GM11168 (cell line): ENCODE results near the gene ACE.

Source experiments
- in situ Hi-C: fragments of 300-500 bp; cut with MboI; formaldehyde crosslinking; loops from one replicate; pipeline ENCODE4 v1.12.0; 2022; ENCODE audit warnings: low sequenced_read_pairs; ENCODE audit not compliant: unreplicated experiment

The ACE gene

DNA sequence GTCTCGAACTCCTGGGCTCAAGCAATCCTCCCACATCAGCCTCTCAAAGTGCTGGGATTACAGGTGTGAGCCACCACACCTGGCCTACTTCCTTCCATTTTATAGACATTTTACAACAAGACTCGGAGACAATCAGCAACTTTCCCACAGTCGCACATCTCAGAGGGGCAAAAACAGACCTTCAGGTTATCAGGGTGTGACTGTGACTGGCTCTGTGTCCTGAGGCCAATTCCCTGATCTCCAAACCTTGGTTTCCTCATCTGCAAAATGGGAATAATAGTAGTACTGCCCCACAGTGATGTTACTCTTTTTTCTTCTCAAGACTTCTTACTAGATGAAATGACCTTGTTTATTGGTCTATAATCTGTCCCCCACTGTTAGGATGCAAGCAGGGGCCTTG lies 35.5 kb downstream of the ACE start:
- in situ Hi-C loops = no loop called here

DNA sequence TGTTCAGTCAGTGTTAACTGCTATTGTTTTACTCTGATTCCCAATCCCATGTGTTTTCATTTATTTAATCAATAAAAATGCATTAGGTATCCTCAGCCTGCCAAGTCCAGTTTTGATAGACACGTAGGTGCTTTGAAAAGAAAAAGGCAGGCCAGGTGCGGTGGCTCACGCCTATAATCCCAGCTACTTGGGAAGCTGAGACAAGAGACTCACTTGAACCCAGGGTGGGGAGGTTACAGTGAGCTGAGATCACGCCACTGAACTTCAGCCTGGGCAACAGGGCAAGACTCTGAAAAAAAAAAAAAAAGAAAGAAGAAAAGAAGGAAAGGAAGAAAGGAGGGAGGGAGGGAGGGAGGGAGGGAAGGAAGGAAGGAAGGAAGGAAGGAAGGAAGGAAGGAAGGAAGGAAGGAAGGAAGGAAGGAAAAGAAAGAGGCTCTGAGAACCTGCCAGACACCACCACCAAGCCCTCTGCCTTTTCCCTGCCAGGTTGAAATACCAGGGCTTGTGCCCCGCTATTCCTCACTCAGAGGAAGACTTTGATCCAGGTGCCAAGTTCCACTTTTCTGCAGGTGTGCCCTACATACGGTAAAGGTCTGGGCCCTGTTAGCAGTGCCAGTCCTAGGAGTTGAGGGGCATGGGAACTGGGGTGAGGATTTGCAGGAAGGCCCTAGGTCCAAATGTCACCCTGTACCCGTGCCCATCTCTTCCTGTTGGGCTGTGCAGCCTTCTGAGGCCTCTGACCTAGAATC lies 36.2 kb downstream of the ACE start:
- in situ Hi-C loops = no loop called here

DNA sequence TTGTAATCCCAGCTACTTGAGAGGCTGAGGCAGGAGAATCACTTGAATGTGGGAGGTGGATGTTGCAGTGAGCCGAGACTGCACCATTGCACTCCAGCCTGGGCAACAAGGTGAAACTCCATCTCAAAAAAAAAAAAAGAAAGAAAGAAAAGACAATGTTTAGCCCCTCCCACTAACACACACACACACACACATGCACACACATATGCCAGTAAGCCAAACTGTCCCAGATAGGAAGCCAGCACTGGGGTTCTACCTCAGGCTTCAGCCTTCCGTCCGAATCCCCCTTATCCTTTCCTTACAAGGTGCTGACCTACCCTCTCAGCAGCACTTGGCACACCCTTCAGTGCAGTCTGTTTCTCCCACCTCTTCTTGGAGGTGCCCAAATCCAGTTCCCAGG lies 37.6 kb downstream of the ACE start:
- in situ Hi-C loops = no loop called here

DNA sequence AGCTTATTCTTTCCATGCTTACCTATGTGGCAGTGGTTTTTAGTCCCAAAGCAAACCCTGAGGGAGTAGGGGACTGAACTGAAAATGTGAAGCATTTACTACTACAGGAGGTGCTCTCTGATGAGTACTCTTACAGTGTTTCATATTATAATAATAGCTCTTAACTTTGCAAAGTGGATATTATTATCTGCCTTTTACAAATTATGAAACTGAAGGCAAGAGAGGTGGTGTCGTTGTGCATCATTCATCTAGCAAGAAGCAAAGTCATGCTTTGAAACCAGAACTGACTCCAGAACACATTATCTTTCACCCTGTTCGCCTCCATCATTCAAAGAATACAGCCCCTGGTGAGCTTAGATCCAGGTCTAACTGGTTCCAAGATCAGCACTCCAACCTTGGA lies 38.1 kb downstream of the ACE start:
- in situ Hi-C loops = no loop called here

DNA sequence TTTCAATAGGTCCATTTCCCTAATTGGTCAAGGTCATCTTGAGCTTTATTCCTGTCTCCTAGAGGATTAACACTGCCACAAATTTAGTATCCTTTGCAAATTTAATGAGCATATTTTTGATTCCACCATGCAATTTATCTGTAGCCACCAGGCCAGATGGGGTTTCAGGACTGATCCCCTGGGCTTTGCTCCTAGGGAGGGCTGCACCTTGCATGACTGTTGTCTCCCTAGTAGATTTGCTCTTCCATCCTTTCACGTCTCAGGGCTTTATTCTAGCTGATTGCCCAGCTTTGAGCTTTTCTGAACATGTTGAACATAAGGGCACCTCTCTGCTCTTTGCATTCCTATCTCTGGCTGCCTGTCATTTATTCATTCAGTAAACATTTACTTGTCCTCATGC lies 38.6 kb downstream of the ACE start:
- in situ Hi-C loops = no loop called here

DNA sequence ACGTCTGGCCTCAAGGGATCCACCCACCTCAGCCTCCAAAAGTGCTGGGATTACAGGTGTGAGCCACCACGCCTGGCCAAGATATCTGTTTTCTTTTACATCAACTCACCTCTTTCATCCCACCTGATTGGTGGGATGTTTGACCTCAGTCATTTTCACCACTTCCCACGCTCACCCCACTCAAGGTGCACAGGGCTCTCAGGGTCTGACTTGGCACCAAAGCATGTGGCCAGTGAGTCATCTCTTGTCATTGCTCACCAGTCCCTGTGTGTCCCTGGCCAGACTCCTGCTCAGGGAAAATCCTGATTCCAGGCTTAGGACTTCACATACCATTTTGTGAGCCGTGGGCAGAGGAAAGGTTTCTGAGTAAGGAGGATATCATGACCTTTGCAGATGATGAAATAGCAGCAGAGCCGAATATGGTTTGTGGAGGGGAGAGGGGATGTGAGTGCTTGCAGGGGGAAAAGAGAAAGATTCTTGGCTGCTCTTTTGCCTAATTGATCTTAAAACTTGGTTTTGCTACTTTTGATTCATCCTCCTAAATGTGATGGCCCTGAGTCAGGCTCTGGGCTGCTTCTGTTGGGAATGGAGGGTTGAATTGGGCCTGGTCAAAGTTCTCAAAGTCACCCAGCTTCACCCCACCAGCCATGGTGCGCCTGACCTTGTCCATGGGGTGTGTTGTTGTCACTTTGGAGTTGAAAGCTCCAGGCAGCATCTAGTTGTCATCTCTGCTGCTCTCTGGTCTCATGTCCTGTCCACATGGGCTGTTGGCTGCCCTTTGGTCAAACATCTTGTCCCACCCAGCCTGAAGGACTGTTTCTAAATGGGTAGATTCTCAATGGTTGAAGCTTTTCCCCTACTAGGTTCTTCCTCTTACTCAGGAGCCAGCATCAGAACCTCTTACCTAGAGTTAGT lies 40.3 kb downstream of the ACE start:
- in situ Hi-C loops = no loop called here

DNA sequence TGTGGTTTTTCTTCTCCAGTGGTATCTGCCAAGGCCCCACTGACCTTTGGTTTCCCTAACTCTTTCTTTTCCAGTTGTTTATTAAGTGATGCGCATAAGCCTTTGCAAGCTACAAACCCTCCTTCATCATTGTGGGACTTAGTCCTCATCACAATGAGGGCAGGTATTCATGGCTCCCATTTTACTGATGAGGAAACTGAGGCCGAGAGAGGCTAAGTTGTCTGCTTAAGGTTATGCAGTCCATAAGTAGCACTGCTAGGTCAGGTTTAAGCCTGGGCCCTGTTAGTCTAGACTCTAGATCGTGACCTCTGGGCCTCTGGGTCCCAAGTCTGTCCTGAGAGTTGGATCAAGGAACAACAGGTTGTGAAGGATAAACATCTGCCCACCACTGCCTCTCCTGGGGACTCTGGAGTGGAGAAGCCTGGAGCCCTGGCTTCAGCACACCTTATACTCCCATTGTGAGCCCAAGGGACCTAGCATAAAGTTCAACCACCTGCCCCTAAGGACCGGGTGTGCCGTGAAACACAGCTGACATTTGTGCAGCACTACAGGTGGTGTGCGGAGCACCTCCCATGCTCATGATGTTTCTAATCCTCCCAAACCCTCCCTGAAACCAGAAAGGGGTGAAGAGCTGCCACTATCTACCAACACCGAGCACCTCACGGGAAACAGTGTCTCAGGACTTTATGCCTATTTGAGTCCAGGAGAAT lies 41.1 kb downstream of the ACE start:
- in situ Hi-C loops = no loop called here

DNA sequence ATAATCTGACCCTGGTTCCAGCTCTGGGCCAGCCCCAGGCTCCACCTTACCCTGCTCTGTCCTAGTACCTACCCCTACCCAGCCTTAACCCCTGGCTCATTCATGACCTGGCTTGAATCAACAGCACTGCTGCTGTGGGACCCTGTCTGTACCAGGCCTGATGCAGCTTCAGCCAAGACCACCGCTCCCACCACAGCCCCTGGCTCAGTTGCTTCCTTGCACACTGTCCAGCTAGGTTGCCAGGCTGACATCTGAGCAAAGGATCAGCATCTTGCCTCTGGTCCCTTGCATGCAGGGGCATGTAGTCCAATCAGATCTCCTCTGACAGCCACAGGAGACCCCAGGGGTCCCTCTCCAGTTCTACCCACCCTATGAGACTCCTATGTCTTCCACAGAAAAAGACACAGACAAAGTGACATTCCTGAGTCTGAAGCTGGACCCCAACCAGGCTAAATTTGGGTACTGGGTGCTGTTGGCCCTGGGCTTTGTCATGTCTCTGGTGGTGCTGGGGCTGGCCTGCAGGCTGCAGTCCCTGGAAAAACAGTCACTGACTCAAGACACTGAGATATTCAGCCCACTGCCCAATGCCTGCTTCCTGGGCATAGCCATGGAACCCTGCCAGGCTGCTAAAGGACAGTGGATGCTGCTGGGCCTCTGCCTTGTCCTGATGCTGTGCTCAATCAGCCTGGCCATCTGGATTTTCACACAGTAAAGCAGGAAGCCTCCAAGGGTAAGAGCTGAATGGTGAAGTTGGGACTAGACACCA lies 42.4 kb downstream of the ACE start:
- in situ Hi-C loops = no loop called here

DNA sequence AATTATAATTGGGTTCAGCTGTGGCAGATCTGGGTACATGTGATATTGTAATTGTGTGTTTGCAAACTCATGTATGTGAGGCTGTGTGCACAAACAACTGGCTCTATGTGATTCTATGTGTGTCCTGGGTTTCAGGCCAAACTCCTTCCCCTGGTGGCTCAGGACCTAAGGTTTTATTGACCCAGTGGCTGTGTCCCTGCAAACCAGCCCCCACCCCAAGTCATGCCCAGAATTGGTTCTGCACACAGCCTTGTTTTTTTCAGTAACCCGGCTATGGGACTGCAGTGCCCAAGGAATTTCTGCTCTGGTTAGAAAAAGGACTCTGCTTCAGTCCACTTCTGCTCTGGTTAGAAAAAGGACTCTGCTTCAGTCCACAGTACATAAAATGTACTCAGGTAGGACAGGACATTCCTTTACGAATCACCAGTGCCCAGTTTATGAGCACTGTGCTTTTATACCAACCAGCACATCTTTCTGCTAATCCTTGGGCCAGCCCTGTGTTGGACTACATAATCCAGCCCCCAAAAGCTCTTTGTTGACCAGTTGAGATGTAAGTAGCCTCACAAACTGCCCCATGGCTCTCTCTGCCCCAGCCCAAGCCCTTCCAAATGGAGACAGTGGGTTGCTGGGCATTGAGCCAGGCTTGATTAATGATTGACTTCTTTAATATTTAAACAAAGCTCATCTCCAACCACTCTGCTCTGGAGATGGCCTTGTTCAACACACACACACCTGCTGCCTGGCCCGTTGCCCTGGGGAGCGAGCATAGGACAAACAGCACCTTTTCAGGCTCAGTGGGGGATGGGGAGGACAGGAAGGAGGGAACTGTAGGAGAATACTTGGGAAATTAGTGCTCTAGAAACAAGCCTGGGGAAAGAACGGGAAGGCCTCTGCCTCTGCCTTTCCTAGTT lies 43.4 kb downstream of the ACE start:
- in situ Hi-C loops = no loop called here

DNA sequence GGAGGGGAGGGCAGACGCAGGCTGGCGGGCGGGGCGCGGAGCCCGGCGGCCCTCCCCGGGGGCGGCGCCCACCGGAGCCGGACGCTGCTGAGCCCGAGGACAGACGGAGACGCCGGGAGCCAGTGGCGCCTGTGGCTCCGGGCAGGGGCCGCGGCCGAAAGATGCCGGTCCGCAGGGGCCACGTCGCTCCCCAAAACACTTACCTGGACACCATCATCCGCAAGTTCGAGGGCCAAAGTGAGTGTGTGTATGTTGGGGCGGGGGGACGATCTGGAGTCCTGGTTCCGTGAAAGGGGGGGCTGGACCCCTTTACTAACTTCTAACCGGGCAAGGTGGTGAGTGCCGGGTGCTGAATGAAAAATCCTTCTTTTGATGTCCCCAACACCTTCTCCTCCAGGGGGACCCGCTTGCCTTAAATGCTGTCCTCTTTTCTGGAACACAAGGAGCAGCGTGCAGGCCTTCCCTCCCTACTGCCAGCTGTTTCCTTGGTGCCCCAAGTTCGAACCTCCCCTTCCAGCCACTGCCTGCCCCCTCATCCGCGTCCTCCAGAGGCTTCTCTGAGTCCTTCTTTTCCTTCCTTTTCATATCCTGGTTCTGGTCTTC lies 46.5 kb downstream of the ACE start, which contains the start of gene KCNH6:
Gene KCNH6, plus strand, starts transcription at position 106 of the 603 bp plus-strand sequence. Its CDS starts 56 bp downstream, at position 162.
- in situ Hi-C loops = no loop called here

DNA sequence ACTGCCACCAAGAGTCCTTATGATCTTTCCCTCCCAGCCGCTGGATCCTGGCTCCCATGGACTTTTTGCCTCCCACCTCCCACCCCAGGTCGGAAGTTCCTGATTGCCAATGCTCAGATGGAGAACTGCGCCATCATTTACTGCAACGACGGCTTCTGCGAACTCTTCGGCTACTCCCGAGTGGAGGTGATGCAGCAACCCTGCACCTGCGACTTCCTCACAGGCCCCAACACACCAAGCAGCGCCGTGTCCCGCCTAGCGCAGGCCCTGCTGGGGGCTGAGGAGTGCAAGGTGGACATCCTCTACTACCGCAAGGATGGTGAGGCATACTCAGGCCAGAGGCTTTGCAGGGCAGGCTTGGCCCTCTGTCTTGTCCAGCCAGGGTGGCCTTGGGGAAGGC lies 47.2 kb downstream of the ACE start:
- in situ Hi-C loops = no loop called here

DNA sequence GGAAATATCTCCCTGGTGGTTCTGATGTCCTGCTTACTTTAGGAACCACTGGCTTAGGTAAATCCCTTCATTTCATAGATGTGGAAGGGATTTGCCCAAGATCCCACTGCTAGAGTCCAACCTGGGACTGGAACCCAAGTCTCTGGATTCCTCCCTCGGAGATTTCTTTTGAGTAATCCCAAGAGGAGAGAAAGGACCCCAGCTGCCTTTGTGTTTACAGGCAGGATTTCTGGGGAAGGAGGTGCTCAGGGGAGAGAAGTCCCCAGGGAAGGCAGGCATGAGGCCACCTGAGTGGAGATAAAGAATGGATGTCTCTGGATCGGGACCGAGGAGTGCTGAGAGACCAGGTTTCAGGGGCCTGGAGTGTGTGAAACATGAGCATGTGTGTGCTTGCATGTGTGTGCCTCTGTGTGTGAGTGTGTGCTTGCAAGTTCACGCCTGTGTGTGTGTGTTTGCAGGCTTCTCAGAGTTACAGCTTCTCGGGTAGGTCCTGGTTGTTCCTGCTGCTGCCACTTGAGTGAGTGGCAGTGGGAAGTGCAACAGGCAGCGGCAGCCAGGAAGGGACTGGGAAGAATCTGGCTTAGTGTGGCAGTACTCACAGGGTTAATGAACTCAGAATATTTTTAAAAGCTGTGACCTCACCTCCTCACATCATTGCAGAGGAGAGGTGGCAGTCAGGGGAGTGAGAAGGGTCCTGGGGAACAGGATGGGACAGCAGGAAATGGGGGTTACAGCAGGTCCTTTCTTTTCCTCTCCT lies 48.5 kb downstream of the ACE start:
- in situ Hi-C loops = no loop called here

DNA sequence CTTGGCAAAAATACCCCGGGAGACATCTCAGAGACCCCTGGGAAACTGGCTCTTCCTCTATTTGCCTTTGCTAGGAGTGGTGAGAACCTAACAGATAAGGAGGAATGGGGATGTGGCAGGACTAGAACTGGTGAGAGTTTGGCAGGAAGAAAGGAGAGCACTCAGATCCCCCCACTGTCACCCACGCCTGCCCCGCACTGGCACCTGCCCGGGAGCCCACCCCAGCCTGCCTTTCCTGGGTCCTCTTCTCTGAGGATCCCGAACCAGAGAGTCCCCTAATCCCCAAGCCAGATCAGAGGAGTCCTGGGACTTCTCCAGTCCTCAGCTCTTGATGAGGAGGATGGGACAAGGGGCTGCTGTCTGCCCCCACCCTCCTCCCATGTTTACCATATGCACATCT lies 50.0 kb downstream of the ACE start:
- in situ Hi-C loops = no loop called here

DNA sequence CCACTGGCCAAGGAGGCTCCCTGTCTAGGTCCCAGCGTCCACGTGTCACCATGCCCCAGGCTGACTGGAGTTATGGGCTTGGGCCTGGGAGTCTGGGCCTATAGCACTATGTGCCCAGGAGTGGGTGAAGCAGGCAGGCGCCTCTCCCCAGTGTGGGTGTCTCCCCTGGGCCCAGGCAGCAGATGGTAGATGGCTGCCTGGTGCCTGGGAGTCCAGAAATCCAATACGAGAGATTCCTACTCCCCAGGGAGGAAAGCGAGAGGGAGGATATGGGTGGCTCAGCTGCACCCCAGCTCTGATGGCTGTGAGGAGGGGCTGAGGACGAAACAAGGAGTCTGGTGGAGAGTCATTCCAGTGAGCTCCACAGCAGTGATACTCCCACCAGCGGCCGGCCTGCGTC lies 51.3 kb downstream of the ACE start:
- in situ Hi-C loops = no loop called here

DNA sequence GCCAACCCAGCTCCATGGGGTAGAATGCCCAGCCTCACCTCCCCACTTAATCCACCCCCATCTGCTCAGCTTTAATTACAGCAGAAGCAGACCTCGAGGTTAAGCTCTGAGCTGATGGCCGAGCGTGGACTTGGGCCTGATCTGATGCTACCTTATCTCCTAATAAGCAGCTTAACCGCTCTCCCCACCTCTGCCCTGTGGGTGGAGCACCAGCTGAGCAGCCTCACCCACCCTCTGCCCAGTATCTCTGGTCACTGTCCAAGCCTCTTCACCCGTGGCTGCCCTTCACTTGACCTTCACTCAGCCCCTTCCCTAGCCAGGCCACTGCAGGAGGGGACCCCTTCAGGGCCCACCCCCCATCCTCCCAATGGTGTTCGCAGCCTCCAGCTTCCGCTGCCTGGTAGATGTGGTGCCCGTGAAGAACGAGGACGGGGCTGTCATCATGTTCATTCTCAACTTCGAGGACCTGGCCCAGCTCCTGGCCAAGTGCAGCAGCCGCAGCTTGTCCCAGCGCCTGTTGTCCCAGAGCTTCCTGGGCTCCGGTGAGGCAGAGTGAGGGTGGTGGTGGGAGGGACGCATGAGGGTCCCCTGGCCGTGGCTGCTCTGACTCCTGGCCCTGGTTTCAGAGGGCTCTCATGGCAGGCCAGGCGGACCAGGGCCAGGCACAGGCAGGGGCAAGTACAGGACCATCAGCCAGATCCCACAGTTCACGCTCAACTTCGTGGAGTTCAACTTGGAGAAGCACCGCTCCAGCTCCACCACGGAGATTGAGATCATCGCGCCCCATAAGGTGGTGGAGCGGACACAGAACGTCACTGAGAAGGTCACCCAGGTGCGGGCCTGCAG lies 53.1 kb downstream of the ACE start:
- in situ Hi-C loops = no loop called here

DNA sequence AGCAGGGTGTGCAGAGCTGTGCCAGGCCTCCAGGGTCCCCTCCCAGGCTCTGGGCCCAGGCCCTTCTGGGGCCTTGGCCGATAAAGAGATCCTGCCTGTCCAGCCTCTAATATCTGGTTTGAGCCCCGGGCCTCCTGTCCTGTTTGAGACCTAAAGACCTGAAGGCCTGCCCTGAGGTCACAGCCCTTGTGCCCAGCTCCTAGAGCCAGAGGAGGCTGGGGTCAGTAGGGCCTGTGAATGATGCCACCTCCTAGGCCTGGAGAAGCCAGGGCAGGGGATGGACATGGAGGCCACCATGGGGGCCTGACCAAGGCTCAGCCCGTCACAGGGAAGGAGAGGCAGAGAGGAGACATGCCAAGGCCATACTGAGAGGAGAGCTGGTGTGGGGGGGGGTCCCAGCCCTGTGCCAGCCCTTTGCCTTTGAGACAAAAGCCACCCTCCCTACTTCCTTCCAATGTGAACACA lies 53.7 kb downstream of the ACE start:
- in situ Hi-C loops = no loop called here
